ENCODE measurements around the gene ERC1.
"Not testable (repeated sequence)": the region's sequence is repeated elsewhere in the genome, so short reads cannot be mapped to it uniquely, and the experiment has no call there.

ERC1 gene

DNA sequence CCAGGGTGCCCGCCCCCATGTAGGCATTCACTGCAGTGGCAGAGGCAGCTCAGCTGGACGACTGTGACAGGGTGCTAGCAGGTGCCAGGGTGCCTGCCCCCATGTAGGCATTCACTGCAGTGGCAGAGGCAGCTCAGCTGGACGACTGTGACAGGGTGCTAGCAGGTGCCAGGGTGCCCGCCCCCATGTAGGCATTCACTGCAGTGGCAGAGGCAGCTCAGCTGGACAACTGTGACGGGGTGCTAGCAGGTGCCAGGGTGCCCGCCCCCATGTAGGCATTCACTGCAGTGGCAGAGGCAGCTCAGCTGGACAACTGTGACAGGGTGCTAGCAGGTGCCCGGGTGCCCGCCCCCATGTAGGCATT is 348.1 kb downstream of the ERC1 start:
- H3K4me3 Mint-ChIP-seq, H3K4me1 Mint-ChIP-seq, ATAC-seq, H3K27ac Mint-ChIP-seq, H3K9me3 Mint-ChIP-seq, H3K27me3 Mint-ChIP-seq: not testable (repeated sequence)
- H3K36me3 Mint-ChIP-seq, result peaks cover 48% of the 10 kb centered on the region

- Mint-ChIP-seq H3K36me3 (peaks cover 42% of the 10 kb centered on the region), H3K4me1 (peaks cover 10% of the 10 kb centered on the region), H3K27ac (no peak overlapping the region), H3K9me3 (no peaks in the 10 kb centered on the region), H3K4me3 (no peak overlapping the region), H3K27me3 (no peaks in the 10 kb centered on the region)
- ATAC-seq, result no peak
Observed at GRCh38 chr12:1339618-1340319, 348.7 kb downstream of the ERC1 start.

DNA sequence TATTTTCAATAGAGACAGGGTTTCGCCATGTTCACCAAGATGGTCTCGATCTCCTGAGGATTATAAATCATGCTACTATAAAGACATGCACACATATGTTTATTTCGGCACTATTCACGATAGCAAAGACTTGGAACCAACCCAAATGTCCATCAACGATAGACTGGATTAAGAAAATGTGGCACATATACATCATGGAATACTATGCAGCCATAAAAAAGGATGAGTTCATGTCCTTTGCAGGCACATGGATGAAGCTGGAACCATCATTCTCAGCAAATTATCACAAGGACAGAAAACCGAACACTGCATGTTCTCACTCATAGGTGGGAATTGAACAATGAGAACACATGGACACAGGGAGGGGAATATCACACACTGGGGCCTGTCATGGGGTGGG is 350.2 kb downstream of the ERC1 start:
- not testable (repeated sequence) for H3K4me3 Mint-ChIP-seq, ATAC-seq, H3K27ac Mint-ChIP-seq, H3K27me3 Mint-ChIP-seq, H3K4me1 Mint-ChIP-seq, H3K9me3 Mint-ChIP-seq
- H3K36me3 Mint-ChIP-seq, result peaks cover 35% of the 10 kb centered on the region

GRCh38 chr12:1343422-1343821 is 352.4 kb downstream of the ERC1 start:
- ATAC-seq, result no peak
- Mint-ChIP-seq H3K4me1 (no peaks in the 10 kb centered on the region), H3K36me3 (peaks cover 30% of the 10 kb centered on the region), H3K4me3 (no peak overlapping the region), H3K27me3 (no peaks in the 10 kb centered on the region), H3K9me3 (no peaks in the 10 kb centered on the region), H3K27ac (no peak overlapping the region)

- H3K4me3 Mint-ChIP-seq, result no peak overlapping the region
- ATAC-seq, result no peak
- no peaks in the 10 kb centered on the region for H3K9me3 Mint-ChIP-seq
- peaks cover 33% of the 10 kb centered on the region for H3K36me3 Mint-ChIP-seq
- no peak overlapping the region for H3K27ac Mint-ChIP-seq
- H3K4me1 Mint-ChIP-seq, result no peaks in the 10 kb centered on the region
- no peaks in the 10 kb centered on the region for H3K27me3 Mint-ChIP-seq
Observed at GRCh38 chr12:1344245-1344644, 353.2 kb downstream of the ERC1 start.

DNA sequence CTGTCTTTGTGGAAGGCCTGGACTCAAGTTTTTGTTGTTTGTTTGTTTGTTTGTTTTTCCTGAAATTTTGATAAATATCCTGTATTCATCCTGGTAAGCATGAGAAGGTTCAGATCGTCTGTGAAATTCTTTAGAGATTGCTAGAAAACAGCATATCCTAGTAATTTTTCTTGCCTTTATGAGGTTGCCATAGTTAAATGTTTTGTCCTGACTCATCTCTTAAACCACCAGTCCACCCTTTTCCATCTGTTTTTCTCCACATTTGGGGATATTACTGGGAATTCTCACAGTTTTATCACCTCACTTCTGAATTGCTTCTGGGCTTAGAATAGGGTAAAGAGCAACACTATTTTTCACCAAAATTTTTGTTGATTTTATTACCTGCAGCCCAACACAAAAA is 355.1 kb downstream of the ERC1 start:
- no peak overlapping the region for H3K4me3 Mint-ChIP-seq
- H3K4me1 Mint-ChIP-seq, result no peaks in the 10 kb centered on the region
- no peaks in the 10 kb centered on the region for H3K27me3 Mint-ChIP-seq
- no peak for ATAC-seq
- H3K36me3 Mint-ChIP-seq, result peaks cover 26% of the 10 kb centered on the region
- no peaks in the 10 kb centered on the region for H3K9me3 Mint-ChIP-seq
- H3K27ac Mint-ChIP-seq, result no peak overlapping the region

- ATAC-seq, result no peak
- Mint-ChIP-seq H3K4me1 (no peaks in the 10 kb centered on the region), H3K36me3 (peaks cover 26% of the 10 kb centered on the region), H3K9me3 (no peaks in the 10 kb centered on the region), H3K27me3 (no peaks in the 10 kb centered on the region), H3K4me3 (no peak overlapping the region), H3K27ac (no peak overlapping the region)
Observed at GRCh38 chr12:1347294-1347693, 356.3 kb downstream of the ERC1 start.

DNA sequence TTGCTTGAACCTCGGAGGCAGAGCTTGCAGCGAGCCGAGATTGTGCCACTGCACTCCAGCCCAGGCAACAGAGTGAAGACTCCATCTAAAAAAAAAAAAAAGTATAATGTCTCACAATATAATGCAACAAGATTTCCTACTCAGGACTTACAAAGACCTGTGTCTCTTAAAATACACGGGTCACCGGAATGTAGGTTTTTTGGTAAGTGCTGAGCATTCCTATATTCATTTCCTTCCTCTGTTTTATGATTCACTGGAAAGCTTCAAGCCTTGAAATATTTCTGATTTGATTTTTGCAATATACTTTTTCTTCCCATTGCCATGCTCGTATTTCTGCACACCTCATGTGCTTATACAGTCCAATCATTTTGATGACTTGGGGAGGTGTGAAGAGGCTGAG is 357.6 kb downstream of the ERC1 start:
- no peaks in the 10 kb centered on the region for H3K27me3 Mint-ChIP-seq
- no peak overlapping the region for H3K4me3 Mint-ChIP-seq
- ATAC-seq, result no peak
- H3K27ac Mint-ChIP-seq, result no peak overlapping the region
- H3K4me1 Mint-ChIP-seq, result no peaks in the 10 kb centered on the region
- peaks cover 27% of the 10 kb centered on the region for H3K36me3 Mint-ChIP-seq
- no peaks in the 10 kb centered on the region for H3K9me3 Mint-ChIP-seq

- no peaks in the 10 kb centered on the region for H3K9me3 Mint-ChIP-seq
- no peaks in the 10 kb centered on the region for H3K4me1 Mint-ChIP-seq
- no peak for ATAC-seq
- H3K27me3 Mint-ChIP-seq, result no peaks in the 10 kb centered on the region
- H3K36me3 Mint-ChIP-seq, result peaks cover 32% of the 10 kb centered on the region
- H3K27ac Mint-ChIP-seq, result no peak overlapping the region
- H3K4me3 Mint-ChIP-seq, result no peak overlapping the region
Observed at GRCh38 chr12:1350055-1350933, 359.3 kb downstream of the ERC1 start.

- no peak for ATAC-seq
- Mint-ChIP-seq H3K4me3 (no peak overlapping the region), H3K36me3 (peaks cover 28% of the 10 kb centered on the region), H3K4me1 (no peaks in the 10 kb centered on the region), H3K9me3 (no peaks in the 10 kb centered on the region), H3K27ac (no peak overlapping the region), H3K27me3 (no peaks in the 10 kb centered on the region)
Observed at GRCh38 chr12:1350934-1351240, 359.9 kb downstream of the ERC1 start.

- Mint-ChIP-seq H3K4me3 (no peak overlapping the region), H3K36me3 (peaks cover 22% of the 10 kb centered on the region), H3K27ac (no peak overlapping the region), H3K4me1 (no peaks in the 10 kb centered on the region), H3K27me3 (no peaks in the 10 kb centered on the region), H3K9me3 (no peaks in the 10 kb centered on the region)
- no peak for ATAC-seq
Observed at GRCh38 chr12:1351926-1352325, 360.9 kb downstream of the ERC1 start.

- H3K4me1 Mint-ChIP-seq, result no peaks in the 10 kb centered on the region
- no peaks in the 10 kb centered on the region for H3K9me3 Mint-ChIP-seq
- H3K27ac Mint-ChIP-seq, result no peak overlapping the region
- H3K4me3 Mint-ChIP-seq, result no peak overlapping the region
- H3K27me3 Mint-ChIP-seq, result no peaks in the 10 kb centered on the region
- H3K36me3 Mint-ChIP-seq, result peaks cover 29% of the 10 kb centered on the region
- no peak for ATAC-seq
Observed at GRCh38 chr12:1353451-1353850, 362.4 kb downstream of the ERC1 start.

- Mint-ChIP-seq H3K4me3 (no peak overlapping the region), H3K36me3 (peaks cover 21% of the 10 kb centered on the region), H3K27me3 (no peaks in the 10 kb centered on the region), H3K27ac (no peak overlapping the region), H3K4me1 (no peaks in the 10 kb centered on the region), H3K9me3 (no peaks in the 10 kb centered on the region)
- ATAC-seq, result no peak
Observed at GRCh38 chr12:1355396-1355795, 364.4 kb downstream of the ERC1 start.

DNA sequence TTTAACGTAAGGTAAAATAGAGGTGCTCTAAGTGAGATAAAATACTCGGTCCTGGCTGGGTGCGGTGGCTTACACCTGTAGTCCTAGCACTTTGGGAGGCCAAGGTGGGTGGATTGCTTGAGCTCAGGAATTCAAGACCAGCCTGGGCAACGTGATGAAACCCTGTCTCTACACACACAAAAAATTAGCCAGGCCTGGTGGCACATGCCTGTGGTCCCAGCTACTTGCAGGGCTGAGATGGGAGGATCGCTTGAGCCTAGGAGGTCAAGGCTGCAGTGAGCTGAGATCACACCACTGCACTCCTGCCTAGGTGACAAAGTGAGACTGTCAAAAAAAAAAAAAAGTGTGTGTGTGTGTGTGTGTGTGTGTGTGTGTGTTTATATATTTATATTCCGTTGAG is 364.8 kb downstream of the ERC1 start:
- not testable (repeated sequence) for H3K27me3 Mint-ChIP-seq, H3K27ac Mint-ChIP-seq, H3K4me1 Mint-ChIP-seq, H3K4me3 Mint-ChIP-seq, H3K9me3 Mint-ChIP-seq, ATAC-seq
- H3K36me3 Mint-ChIP-seq, result peaks cover 21% of the 10 kb centered on the region

DNA sequence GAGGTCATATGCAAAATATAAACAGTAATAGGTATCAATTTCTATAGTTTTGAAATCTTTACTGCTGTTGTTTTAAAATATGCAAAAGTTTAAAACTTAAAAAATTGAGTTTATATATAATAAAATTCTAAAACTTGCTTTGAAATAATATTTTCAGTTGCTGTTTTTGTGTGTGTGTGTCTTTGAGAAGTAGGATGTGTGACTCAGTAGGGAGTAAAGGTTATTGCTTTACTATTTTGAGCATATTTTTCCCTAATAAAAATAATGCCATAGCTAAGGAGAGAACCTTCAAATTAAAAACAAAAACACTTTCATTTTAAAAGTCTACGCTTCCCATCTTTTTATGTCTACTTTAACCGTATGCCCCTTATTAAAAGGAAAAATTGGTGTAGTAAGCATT is 365.3 kb downstream of the ERC1 start:
- H3K4me1 Mint-ChIP-seq, result no peaks in the 10 kb centered on the region
- no peaks in the 10 kb centered on the region for H3K27me3 Mint-ChIP-seq
- no peak overlapping the region for H3K4me3 Mint-ChIP-seq

DNA sequence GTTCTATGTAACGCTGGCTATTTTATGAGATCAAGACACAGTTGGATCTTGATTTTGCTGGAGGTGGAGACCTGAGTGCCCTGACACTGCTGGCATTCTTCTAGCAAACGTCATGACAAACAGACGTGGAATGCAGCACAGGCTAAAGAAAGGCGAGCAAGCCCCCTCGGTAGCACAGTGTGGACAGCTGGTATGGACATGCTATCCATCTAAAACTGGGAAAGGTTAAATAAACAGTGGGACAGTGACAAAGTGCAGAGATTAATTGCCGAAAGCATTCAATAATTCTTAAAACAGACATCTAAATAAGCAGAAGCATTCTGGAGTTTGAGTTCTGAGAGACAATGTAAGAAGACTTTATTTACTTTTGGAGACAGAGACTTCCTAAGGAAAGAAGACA is 366.1 kb downstream of the ERC1 start:
- Mint-ChIP-seq H3K9me3 (no peaks in the 10 kb centered on the region), H3K27ac (no peak overlapping the region), H3K27me3 (no peaks in the 10 kb centered on the region), H3K36me3 (peaks cover 19% of the 10 kb centered on the region), H3K4me3 (no peak overlapping the region), H3K4me1 (no peaks in the 10 kb centered on the region)
- ATAC-seq, result no peak

More for the DNA sequence above, 365.3 kb downstream of the ERC1 start:
- Mint-ChIP-seq H3K9me3 (no peaks in the 10 kb centered on the region), H3K27ac (no peak overlapping the region), H3K36me3 (peaks cover 20% of the 10 kb centered on the region)
- ATAC-seq, result no peak
